Skin epidermis (tissue), 12 donors: ENCODE measurements around the gene FHDC1.

Experiments
- H3K27ac ChIP-seq, 21 experiments: fragments of 200-600 bp; sonication (generic) in 11 of 21; one replicate each; pipeline ENCODE4 v1.5.0; 2020; ENCODE audit warnings: mild to moderate bottlenecking in 3 of 21, inconsistent platforms in 2 of 21, moderate library complexity in 2 of 21
- H3K4me3 ChIP-seq, 7 experiments: fragments of 200-600 bp; sonication (generic) in 2 of 7; one replicate each; pipeline ENCODE4 v1.5.0; 2020; ENCODE audit warnings: inconsistent platforms in 2 of 7, mild to moderate bottlenecking in 2 of 7, moderate library complexity in 1 of 7

Gene FHDC1

GRCh38 chr4:152997771-152998487 is 61.8 kb downstream of the FHDC1 start:
- H3K27ac ChIP-seq: peak overlapping the region in 18 of 21 experiments; percentile 1 to 82 (median 58)
- no peak overlapping the region for H3K4me3 ChIP-seq

GRCh38 chr4:152998861-152999260 is 62.7 kb downstream of the FHDC1 start:
- H3K27ac ChIP-seq: peak overlapping the region in 18 of 21 experiments; percentile 1 to 82 (median 58)
- H3K4me3 ChIP-seq: no peak overlapping the region

DNA sequence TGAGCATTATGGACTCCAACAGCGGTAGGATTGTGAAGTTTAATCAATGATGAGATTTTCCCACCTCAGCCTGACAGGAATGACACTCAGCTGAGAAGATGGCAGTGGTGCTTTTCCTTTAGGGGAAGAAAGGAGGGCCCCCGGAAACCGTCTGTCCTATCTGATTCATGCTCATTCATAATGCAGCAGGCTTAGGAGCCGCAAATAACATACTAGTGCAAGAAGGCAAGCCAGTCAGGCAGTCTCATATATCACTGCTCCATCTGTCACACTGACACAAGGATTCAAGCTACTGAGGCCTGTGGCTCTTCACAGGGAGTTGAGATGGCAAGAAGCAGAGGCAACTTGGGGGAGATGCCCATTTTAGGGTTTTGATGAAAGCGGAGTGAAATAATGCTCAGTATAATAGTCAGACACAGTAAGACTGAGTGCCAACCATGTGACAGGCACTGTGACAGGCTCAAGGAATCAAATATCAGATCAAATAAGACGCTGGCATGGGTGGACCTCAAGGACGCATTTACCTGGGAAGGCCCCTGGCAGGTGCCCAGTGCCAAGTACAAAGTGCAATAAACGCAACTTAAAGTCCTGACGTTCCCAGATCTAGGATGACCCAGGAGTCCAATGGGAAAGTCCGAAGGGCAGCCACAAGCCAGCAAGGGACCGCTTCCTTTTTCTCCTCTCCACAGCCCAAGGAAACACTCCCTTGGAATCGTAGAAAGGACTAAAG is 63.4 kb downstream of the FHDC1 start:
- Histone ChIP-seq H3K4me3 (no peak overlapping the region), H3K27ac (peak overlapping the region in 7 of 21 experiments; percentile 13 to 82 (median 60))

- no peak overlapping the region for H3K4me3 ChIP-seq
- H3K27ac ChIP-seq: peak overlapping the region in 1 of 21 experiments; percentile 82
Observed at GRCh38 chr4:153000076-153000420, 63.9 kb downstream of the FHDC1 start.

GRCh38 chr4:153001626-153002025 is 65.5 kb downstream of the FHDC1 start:
- Histone ChIP-seq H3K4me3 (no peak overlapping the region), H3K27ac (no peak overlapping the region)

GRCh38 chr4:153002110-153002509 is 66.0 kb downstream of the FHDC1 start:
- no peak overlapping the region for H3K4me3 ChIP-seq
- H3K27ac ChIP-seq: no peak overlapping the region

- H3K4me3 ChIP-seq: no peak overlapping the region
- no peak overlapping the region for H3K27ac ChIP-seq
Observed at GRCh38 chr4:153004081-153004850, 68.1 kb downstream of the FHDC1 start.

DNA sequence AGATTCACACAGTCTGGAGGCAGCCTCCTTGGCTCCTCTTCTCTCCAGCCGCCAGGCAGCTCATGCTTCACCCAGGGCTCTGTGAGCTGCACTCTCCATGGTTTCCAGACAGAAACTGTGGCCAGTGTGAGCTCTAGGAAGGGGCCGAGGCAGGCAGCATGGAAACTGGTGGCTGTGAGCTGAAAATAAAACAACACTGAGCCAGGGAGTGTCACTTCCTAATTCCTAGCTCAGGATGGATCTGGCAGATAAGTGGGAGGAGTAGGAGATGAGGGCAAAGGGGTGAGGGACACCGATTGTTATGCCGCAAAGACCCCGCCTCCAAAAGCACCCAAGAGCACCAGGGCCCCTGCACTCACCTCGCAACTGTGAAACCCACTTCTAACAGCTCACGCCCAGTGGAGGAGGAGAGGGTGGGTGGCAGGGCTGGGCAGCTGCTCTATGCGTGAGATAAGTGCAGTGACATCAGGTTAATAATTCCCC is 69.8 kb downstream of the FHDC1 start:
- peak overlapping the region in 1 of 21 experiments; percentile 26 for H3K27ac ChIP-seq

GRCh38 chr4:153008578-153009199 is 72.6 kb downstream of the FHDC1 start:
- no peak overlapping the region for H3K4me3 ChIP-seq
- no peak overlapping the region for H3K27ac ChIP-seq

More for the DNA sequence above, 69.8 kb downstream of the FHDC1 start:
- H3K4me3 ChIP-seq: no peak overlapping the region

DNA sequence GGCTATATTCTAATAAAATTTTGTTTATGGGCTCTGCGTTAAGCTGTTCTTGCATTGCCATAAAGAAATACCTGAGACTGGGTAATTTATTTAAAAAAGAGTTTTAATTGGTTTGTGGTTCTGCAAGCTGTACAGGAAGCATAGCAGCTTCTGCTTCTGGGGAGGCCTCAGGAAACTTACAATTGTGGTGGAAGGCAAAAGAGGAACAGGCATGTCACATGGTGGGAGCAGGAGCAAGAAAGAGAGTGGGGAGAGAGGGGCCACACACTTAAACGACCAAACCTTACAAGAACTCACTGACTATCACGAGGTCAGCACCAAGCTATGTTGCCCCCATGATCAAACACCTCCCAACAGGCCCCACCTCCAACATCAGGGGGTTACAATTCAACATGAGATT is 74.0 kb downstream of the FHDC1 start:
- no peak overlapping the region for H3K4me3 ChIP-seq
- no peak overlapping the region for H3K27ac ChIP-seq

GRCh38 chr4:153013202-153013977 is 77.3 kb downstream of the FHDC1 start:
- Histone ChIP-seq H3K27ac (no peak overlapping the region), H3K4me3 (no peak overlapping the region)

DNA sequence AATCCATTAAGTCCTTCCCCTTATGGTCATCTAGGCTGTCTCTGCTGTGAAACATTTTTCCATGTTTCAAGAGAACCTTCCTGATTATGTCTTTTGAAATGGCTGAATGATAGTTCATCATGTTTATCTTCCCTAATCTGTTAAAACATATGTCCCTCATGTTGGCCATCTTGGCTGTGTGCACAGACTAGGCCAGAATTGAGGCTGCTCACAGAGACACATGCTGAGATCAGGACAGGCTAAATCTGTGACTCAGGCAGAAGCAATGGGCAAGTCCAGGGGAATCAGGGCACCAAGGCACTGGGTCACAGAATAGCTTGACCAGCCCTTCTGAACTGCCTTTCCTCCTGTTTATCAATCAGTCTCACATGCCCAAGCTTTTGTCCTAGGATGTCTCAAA is 78.3 kb downstream of the FHDC1 start:
- no peak overlapping the region for H3K27ac ChIP-seq
- no peak overlapping the region for H3K4me3 ChIP-seq

GRCh38 chr4:153016592-153016991 is 80.5 kb downstream of the FHDC1 start:
- H3K27ac ChIP-seq: no peak overlapping the region
- H3K4me3 ChIP-seq: no peak overlapping the region

DNA sequence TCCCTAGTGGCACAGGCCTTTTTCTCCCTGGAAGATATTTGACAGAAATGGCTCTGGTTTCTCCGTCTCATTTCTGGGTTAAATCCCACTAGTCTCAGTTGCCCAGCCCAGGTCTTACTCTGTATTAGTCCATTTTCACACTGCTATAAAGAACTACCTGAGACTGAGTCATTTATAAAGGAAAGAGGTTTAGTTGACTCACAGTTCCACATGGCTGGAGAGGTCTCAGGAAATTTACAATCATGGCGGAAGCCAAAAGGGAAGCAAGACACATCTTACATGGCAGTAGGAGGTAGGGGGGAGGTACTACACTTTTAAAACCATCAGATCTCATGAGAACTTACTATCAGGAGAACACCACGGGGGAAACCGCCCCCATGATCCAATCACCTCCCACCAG is 81.9 kb downstream of the FHDC1 start:
- Histone ChIP-seq H3K27ac (no peak overlapping the region), H3K4me3 (no peak overlapping the region)

GRCh38 chr4:153018684-153019083 is 82.6 kb downstream of the FHDC1 start:
- Histone ChIP-seq H3K27ac (no peak overlapping the region), H3K4me3 (no peak overlapping the region)

GRCh38 chr4:153019906-153020305 is 83.8 kb downstream of the FHDC1 start:
- Histone ChIP-seq H3K27ac (no peak overlapping the region), H3K4me3 (no peak overlapping the region)

DNA sequence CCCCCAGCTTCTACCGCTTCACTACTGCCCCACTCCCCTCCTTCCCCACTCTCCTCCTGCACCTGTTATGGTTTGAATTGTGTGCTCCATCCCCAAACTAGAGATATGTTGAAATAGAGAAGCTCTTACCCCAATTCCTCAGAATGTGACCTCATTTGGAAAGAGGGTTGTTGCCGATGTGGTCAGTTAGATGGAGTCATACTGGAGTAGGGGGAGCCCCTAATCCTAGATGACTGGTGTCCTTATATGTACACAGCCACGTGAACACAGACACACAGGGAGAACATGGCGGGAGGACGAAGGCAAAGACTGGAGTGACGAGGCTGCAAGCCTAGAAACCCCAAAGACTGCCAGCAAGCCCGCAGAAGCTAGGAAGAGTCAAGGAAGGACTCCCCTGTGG is 84.3 kb downstream of the FHDC1 start:
- H3K27ac ChIP-seq: no peak overlapping the region
- H3K4me3 ChIP-seq: no peak overlapping the region

DNA sequence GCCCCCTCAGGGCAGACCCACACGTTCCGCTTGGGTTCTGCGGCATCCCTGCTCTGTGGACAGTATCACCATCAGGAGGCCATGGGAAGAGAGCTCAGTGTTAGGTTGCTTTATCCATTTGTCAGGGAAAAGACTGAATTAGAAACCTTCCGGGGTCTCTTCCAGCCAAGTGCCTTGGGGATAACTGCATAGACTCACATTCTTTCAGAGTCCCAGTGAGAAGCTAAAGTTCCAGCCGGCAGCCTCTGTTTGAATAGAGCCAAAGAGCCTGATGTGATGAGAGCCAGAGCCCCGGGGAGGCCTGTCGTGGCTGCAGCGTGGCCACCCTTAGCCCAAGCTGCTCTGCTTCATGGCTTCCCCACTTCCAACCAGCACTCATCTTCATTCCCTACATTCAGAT is 85.2 kb downstream of the FHDC1 start:
- Histone ChIP-seq H3K4me3 (no peak overlapping the region), H3K27ac (peak overlapping the region in 1 of 21 experiments; percentile 72)

DNA sequence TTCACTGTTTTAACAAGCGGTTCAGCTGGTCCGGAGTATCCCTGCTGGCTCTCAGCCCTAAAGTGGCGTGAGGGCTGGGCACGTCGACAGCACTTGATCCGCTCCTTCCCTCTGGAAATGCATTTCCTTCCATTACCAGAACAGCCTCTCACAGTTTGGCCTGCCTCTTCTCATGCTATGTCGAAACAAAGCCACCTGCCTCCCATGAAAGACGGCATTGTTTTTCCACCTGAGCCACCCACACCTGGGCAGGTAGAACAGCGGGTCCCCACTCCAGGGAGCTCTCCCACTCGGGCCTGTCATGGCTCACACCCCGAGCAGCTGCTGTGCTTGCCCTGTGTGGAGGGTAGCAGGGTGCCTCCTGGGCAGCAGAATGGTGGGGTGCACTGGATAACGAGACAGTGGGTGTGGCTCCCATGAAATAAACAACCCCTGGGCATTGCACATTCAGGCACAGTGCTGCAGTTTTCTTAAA is 86.2 kb downstream of the FHDC1 start:
- Histone ChIP-seq H3K27ac (peak overlapping the region in 10 of 21 experiments; percentile 18 to 76 (median 58)), H3K4me3 (no peak overlapping the region)
